Right renal cortex interstitium (tissue), 3 donors: ENCODE results near the gene METTL26. TPM values are rescaled to one million over a fixed set of nuclear protein-coding genes. Genes with fewer than 3 reads are reported as not detected.
A peak's percentile ranks its signal among the peaks of the same experiment; 100 is the strongest.

Source experiments
- DNase-seq, 3 donors: peaks; one replicate each; pipeline ENCODE4 v3.0.0-alpha.2; 2013; ENCODE audit warnings: low read depth in 3 of 3, low spot score in 2 of 3
- polyA plus RNA-seq, 3 donors: library from polyadenylated mRNA; unstranded; fragments of 120-200 nt; gene quantifications; one replicate each; pipeline ENCODE4 v1.2.1, GENCODE V29; 2013; ENCODE audit not compliant: insufficient read length in 3 of 3

The METTL26 gene
- polyA plus RNA-seq, 3 donors = 34.8 to 45.2 (median 42.0) TPM

DNA sequence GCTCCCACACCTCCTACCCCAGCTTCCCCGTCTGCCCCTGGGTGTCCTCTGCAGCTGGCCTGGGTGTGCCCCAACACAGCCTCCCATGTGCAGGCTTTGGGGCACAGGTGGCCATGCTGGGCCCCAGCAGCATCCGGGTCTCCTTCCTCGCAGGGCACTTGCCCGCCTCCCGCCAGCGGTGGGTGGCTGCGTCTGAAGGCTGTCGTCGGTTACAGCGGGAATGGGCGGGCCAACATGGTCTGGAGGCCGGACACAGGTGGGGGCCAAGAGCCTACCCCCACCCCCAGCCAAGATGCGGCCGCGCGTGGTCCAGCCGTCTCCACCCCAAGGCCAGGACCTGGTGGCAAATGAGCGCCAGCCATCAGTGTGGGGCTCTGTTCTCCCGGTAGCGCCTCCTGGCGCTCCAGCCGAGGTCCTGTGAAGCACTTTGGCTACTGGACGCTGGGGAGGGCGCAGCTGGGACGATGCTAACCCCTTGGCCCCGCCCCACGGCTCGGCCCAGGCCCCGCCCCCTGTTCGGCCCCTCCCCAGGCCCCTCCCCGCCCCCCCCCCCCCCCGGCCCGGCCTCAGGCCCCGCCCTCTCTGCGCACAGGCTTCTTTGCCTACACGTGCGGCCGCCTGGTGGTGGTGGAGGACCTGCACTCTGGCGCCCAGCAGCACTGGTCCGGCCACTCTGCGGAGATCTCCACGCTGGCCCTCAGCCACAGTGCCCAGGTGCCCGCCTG is 24.5 kb upstream of the METTL26 start:
- DNase-seq = no peak

DNA sequence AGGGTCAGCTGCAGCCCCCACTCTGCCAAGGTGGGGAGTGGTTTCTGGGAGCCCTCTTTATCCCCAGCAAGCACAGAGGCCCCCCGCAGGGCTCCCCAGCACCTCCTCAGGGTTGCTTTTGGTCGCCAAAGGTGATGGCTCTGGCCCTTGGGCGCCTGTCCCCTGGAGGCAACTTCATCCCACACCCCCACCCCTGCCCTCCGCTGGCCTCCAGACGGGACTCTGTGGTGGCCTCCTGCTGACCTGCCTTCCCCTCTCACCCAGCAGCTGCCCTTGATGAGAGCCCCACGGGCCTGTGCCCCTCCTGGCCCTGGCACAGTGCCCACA is 24.0 kb upstream of the METTL26 start:
- DNase-seq = no peak

DNA sequence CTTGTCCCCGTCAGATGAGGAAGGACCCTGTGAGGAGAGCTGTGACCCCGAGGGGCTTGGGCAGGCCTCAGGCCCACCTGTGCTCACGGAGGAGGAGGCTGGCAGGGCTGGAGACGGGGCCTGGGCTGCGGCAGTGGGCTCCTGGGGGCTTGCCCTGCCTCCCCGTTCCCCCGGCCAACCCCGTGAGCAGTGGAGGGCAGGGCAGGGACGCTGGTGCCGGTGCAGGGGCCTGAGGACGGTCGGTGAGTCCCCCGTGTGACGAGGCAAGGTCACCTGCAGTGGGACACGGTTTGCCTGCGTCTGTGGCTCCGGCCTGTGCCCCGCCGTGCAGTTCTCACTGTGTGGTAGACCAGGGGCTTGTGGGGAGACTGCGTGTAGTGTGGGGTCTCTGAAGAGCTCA is 23.5 kb upstream of the METTL26 start:
- no peak for DNase-seq

DNA sequence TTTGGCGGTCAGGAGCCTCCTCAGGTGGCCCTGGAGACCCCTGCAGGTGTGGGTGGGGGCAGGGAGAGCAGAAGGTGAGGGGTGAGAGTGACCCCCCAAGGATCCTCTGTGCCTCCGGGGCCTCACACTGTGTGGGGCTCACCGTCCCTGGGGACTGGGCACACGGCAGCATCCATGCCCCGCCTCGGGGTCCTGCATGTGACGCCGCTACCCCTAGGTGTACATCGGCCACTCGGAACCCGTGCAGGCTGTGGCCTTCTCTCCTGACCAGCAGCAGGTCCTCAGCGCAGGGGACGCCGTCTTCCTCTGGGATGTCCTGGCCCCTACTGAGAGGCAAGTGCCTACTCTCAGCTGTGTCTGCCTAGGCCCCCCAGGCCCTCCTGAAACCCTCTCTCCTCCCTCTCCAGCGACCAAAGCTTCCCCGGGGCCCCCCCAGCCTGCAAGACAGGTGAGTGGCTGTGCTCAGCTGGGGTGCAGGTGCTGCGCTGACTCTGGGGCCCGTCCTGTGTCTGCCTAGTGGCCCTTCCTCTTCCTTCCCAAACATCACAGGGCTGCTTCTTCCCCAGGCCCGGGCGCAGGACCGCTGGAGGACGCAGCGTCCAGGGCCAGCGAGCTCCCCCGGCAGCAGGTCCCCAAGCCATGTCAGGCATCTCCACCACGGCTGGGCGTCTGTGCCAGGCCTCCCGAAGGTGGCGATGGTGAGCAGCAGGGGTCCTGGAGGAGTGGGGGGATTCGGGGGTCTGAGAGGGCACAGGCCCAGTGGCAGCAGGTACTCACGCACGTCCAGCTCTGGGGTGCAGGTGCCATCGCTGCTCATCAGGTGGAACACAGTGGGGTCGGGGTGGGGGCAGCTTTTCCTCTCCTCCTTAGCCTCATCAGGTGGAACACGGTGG is 22.8 kb upstream of the METTL26 start:
- no peak for DNase-seq

DNA sequence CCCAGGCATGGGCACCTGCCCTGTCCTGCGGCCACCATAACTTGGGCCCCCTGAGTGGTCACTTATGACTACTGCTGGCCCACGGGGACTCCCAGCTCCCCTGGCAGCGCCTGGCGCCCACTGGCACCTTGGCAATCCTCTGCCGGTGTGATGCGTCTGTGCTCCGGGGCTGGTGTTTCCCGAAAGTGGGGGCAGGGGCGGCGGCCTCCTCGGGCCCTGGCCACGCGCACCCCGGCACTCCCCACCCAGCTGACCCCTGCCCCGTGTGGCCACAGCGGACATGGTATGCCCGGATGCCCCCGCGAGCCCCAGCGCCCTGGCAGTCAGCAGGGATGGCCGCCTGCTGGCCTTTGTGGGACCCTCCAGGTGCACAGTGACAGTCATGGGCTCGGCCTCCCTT is 21.4 kb upstream of the METTL26 start:
- DNase-seq = no peak

DNA sequence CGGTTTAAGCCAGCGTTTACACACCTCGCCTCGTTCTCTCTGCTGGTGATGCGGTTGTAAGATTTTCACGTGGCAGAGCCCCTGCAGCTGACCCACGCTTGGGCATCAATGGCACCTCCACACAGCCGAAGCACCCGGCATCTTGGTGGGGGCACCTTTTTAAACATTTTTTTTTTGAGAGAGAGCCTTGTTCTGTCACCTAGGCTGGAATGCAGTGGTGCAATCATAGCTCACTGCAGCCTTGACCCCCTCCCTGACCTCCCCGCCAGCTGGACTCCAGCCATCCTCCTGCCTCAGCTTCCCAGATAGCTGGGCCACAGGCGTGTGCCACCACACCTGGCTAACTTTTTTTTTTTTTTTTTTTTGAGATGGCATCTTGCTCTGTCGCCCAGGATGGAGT is 17.9 kb upstream of the METTL26 start:
- DNase-seq = no peak

DNA sequence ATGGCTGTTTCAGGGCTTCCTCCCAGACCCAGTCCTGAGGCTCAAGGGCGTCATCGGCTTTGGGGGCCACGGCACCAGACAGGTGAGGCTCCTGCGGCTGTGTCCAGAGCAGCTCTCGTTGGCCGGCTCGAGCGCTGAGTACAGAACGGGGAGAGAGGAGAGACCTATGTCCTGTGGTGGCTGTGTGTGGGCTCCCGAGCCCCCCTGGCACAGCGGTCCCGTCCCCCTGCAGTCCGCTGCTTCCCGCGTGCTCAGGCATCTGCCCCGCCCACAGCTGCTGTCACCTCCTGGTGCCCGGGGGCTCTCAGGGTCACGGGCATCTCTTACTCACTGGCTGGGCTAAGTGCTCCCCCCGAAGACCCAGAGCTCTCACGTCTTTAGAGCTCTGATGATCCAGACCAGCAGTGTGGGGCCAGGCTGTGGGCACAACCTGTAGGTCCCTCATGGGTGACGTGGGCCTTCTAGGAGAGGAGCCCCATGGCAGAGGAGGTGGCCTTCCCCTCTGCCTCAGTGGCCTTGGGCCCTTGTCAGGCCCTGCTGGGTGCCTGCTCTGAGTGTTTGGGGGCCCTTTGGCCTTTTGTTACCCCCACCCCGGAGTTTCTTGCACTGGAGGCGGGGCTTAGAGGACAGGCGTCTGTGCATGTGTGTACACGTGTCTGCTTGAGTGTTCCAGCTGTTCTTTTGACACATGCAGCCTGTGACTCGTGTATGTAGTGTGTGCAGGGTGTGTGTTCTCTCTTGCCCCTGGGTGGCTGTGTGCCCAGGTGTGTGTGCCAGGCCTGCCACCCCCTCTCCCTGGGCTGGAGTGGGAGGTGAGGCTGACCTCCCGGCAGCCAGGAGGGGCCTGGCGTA is 16.6 kb upstream of the METTL26 start:
- DNase-seq = no peak

DNA sequence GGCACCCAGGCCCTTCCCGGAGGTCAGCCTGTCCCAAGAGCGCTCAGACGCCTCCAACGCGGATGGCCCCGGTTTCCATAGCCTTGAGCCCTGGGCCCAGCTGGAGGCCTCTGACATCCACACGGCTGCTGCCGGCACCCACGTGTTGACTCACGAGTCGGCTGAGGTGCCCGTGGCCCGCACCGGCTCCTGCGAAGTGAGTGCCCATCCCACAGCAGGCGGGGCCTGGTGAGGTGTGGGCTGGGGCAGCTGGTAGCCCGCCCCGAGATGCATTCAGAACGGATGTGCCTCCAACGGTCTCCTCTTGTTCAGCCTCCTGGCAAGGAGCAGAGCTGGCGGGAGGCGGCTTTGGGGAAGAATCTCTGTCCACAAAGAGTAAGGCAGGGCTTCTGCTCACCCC is 15.7 kb upstream of the METTL26 start:
- DNase-seq = no peak

DNA sequence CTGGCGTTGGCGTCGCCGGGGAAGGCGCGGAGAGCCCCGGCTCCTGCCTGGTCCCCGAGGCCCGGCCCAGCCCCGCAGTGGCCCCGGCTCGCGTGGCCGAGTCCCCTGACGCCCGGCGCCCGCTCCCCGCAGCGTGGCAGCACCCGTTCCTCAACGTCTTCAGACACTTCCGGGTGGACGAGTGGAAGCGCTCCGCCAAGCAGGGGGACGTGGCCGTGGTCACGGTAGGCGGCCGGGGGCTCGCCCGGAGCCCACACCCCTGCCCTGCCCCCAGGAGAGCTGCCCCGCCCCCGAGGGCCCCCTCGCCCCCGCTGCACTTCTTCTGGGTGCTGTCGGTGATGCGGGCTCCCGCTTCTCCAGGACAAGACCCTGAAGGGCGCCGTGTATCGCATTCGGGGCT is 13.5 kb upstream of the METTL26 start:
- no peak for DNase-seq

DNA sequence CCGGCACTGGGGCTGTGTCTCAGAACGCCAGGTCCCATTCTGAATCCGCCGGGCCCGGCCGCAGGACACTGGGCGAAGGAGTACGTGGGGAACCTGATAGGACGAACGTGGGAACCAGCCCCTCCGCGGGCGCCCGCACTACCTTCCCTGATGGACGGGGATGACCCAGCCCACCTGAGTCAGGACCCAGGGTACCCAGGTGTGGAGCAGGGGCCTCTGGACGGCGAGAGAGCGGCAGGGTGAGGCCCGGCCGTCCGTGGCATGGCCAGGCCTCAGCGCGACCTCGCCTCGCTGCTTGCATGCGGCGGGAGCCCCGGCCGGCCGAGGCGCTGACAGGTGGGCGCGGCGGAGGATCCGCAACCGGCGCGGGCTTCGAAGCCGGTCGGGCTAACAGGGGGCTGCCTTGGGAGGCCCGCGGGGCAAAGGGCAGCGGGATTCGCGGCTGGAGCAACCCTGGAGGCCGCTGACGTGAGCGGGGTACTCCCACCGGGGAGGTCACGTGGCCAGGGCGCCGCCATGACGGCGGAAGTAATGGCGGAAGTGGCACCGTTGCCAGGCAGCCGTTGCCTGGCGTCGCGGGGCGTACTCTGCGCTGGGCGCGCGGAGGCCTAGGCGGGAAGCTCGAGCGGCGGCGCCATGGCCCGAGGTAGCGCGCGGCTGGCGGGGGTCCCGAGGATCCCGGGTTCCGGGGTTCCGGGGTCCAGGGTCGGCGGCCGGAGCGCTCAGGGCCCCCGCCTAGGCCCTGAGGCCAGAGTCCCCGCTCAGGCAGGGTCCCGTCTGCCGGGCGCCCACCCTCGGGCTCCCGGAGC is 12.9 kb upstream of the METTL26 start, which contains the start of gene WDR90:
TSS of gene WDR90 (plus strand) at position 585 of the 809 bp plus-strand sequence. CDS start at position 637, 52 bp downstream.
- peak; percentile 68 to 80 (median 74) for DNase-seq

DNA sequence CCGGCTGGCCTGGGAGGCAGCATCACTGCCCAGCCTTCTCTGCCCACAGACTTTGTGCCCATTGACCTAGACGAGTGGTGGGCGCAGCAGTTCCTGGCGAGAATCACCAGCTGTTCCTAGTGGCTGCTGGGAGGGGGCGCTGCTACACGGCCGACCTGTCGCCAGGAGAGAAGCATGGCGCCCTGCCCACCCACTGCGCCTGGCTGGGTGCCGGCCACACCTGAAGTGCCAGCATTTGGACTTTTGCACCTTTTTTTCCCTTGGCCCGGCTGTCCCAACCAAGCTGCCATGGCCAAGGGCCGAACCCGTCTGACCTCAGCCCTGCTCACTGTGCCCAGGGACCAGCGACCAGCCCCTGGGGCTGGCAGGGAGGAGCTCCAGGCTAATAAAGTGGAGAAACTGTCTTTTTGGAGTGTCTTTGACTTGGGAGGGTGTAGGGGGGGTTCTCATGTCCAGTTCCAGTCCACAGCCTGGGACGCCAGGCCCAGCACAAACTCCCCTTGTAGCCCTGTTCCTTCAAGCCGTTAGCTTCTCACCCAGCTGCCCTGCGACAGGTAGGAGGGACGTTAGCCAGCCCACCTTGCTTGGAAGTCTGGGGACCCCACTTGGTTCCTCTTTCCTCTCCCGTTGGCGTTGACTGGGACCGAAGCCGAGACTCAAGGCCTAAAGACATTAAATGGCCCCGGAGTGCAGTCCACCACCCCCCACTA is 12.1 kb upstream of the METTL26 start:
- DNase-seq = no peak

DNA sequence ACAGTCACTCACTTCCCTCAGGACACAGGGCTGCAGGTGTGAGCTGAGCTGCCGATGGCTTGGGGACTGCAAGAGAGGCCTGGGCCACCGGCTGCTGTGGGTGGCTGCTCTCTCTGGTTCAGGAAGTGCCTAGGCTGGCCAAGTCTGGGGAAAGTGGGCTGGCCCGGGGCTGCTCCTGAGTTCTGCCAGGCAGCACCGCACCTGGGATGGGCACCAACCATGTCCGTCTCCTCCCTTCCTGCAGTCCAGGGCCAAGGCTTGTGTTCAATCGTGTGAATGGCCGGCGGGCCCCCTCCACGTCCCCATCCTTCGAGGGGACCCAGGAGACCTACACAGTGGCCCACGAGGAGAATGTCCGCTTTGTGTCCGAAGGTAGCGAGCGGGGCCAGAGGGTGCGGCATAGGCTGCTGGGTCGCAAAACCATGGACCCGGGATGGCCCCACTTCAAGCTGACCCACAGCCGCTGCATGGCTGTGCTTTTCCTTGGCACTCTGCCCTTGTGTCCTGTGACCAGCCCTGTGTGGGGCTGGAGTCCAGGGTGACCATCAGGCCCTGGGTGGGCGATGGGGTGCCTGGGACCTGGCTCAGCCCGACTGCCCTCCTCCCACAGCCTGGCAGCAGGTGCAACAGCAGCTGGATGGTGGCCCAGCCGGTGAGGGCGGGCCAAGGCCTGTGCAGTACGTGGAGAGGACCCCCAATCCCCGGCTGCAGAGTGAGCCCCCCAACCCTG is 11.2 kb upstream of the METTL26 start:
- no peak for DNase-seq

DNA sequence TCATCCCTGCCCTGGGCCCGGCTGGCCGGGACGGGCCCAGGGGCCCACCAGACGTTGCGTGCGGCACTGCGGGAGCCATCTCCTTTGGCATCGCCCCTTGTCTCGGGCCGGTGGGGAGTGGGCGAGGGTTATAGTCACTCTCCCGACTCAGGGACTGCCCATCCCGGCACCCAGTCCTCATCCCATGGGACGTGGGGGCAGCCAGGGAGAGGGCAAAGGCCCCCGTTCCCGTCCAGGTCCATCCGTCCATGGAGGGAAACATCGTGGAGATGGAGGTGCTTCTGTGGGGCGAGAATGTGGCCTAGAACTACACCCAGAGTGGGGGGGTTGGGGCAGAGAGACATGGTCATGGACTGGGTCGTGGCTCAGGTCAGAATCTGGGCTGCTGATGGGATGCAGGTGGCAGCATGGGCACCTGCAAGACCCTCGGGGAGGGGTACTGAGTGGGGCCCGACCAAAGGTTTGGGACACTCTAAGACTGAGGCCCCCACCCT is 10.6 kb upstream of the METTL26 start:
- no peak for DNase-seq

DNA sequence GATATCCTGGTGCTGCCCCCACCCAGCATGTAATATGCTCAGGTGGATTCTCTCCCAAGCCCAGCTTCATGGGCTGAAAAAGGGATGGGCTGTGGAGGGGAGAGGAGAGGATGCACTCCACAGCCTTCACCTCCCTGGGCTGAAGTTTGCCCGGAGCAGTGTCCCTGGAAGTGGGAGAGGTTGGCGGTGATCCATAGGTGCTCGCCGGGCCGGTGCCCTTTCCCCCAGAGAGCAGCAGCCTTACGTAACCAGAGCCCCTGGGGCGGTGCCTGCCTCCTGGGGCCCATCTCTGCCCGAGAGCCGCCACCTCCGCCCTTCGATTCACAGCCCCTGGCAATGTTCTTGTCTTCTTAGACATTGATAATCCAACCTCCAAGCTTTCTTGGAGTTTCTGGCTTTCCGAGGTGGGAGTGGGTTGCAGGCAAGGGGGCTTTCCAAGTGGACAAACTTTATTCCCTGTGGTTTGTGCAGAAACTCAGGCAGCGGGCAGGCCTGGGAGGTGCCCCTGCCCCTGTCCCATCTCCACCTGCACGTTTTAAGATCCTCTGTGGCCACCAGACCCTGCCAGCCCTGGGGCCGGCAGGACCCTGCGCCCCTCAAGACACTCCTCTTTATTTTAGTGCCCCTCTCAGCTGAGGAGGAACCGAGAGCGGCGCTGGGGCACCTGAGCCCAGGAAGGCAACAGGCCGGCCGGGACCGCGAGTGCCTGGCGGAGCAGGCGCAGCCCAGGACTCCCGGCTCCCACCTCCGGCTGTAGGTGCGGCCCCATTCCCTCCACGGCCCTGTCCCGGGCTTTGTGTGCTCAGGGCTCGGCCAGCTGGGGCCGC is 10.0 kb upstream of the METTL26 start:
- DNase-seq = no peak

DNA sequence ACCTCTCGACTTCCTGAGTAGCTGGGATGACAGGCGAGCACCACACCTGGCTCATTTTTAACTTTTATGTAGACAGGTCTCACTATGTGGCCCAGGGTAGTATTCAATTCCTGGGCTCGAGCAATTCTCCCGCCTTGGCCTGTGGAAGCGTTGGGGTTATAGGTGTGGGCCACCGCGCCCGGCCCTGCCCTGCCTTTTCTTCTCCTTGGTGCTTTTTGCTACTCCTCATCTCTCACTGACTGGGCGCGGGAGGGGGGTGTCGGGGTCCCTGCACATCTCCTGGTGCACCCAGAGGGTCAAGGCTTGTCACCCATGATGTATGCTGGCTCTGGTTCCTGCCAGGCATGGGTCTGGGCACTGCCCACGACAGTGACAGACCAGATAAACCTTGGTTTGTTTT is 8.5 kb upstream of the METTL26 start:
- DNase-seq = no peak

DNA sequence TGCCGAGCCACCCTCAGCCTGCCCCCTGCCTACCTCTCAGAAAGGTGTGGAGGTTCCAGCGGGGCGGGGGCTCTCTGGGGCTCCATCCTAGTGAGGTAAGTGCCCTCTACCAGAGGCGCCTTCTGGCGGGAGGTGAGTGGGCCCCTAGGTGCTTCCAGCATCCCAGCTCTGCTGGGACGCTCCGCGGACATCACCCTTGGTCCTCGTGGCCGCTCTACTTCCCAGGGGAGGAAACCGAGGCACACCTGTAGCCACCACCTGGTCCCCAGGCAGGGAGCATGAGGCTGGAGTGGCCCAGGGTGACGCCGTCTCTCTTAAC is 6.9 kb upstream of the METTL26 start:
- no peak for DNase-seq

DNA sequence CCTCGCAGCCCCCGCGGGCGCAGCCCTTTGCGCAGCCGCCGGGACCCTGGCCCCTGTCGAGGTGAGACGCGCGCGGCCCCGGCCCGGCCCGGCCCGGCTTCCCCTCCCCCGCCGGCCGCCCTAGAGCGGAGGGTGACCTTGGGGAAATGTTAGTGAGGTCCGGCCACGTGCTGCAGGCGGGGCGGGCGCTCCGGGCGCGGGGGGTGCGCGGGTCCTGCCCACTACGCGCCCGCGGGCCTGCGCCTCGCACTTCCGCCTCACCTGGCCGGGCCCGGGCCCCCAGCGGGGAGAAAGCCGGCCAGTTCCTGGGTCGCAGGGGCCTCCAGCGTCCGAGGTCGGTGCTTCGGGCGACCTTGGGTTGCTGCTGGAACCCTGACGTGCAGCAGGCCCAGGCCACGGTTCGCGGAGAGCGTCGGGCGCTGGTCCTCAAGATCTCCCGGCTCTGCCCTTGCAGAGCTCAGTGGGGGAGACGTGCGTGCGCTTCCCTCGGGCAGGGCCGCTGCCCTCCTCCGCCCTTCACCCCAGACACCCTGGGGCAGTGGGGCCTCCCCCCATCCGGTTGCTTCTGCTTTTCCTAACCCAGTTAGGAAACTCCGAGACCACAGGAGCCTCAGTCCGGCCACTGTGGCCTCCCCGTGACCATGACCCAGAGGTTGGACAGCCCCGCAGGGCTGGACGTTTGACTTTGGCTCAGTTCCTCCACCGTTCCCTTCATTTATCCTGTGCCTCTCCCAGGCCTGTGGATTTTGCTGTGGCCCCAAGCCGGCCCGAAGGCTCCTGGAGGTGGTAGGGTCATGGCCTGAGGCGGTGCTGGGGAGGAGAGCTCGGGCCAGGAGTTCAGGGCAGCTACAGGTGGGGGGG is 6.3 kb upstream of the METTL26 start:
- DNase-seq = no peak
